Measurements from ENCODE around the gene KCTD16.

Gene KCTD16

GRCh38 chr5:144295284-144295683 is 124.6 kb downstream of the KCTD16 start:
- DNase-seq, result no peak

DNA sequence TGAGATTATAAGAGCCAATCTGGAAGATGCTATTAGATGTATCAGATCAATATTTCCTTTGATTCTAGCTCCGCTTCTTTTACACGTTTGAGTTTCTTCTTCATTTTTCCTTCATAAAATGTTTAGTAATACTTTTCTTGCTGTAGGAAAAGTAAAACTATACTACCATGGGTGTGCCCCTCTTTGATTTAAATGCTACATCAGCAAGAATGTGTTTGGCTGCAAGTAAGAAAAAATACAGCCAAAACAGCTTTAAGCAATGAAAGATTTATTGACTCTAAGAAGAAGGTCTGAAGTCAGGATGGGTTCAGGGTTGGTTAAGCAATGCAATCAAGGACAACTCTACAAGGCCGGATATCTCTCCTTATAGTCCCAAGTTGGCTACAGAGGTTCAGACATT is 126.4 kb downstream of the KCTD16 start:
- DNase-seq, result no peak

DNA sequence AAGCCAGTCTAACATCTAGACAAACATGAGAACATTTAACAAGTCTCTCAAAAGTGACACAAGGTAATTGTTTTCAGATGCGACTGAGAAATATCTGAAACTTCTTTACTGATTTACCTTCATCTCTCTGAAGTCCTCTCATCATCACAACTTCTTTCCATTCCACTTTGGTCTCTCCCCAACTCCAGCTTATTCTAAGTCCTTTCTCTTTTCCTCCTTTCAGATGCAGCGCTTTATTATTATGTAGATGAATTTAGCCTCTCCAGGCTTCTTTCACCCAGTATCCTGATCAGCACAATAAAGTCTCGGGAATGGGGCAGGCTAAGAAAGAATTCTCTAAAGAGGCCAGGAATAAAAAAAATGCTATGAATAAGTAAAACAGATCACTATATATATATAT is 128.0 kb downstream of the KCTD16 start:
- DNase-seq, result no peak

DNA sequence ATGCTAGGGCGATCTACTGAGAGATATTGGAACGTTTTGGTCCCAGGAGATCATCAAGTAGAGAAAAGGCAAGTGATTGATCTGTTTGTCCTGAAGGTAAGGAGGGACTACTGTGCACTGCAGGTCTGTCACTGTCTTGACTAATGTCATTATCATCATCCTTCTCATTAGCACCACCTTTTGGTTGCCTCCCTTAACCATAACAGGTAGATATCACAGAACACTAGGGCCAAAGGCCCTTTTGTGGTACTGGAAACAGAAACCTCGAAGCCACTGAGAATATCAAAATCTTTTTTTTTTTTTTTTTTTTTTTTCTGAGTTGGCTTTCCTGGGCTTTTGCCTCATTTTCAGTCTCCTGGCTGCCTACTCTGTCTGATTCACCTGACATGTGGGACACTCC is 134.0 kb downstream of the KCTD16 start:
- no peak for DNase-seq

- DNase-seq, result no peak
Measured at GRCh38 chr5:144307736-144308135, 137.1 kb downstream of the KCTD16 start.

DNA sequence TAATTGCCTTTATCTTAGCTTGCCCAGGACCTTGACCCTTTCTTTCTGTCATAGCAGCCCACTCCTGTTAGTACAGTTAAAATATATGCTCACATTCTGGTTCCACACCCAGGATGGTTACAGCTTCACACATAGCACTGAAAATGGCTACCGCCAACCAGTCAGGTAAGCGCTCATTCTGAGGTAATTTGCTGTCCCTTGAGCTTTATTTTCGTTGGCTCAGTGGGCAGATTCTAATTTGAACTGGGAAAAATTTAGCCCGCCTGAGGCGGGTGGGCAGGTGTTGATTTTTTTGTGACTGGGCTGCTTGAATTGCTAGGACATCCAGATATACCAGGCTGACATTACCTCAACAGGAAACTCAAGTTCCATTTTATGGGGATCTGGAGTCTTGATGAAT is 137.5 kb downstream of the KCTD16 start:
- no peak for DNase-seq

DNA sequence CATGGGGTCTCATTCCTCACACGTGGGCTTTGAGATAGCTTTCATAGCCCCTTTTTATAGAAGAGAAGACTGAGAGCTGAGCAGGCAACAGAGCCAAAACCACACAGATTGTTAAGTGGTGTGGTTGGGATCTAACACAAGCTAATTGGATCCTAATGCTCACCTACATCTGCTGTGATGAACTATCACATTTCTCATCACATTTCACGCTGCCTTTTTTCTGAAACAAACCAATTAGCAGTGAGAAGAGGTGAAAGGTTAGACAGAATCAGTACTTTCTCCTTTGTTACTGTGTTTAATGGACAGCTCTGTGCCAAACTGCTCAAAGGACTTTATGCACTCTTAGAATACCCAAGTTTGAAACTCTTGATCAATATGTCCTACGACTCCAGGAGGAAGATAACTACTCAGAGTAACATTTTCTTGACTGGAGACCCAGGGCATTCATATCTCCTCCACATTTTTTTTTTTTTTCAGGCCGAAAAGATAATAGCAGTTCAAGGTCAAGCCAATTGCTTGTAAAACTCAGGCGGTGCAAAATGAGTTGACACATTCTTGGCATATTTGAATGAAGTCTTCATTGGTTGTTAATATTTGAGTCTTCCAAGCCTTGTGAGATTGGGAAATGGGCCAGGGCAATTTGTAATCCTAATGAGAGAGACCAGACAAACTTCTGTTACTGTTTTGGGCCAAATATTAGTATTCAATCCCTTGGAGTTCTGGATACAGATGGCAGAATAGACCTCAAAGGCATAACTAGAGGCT is 138.4 kb downstream of the KCTD16 start:
- DNase-seq, result no peak

DNA sequence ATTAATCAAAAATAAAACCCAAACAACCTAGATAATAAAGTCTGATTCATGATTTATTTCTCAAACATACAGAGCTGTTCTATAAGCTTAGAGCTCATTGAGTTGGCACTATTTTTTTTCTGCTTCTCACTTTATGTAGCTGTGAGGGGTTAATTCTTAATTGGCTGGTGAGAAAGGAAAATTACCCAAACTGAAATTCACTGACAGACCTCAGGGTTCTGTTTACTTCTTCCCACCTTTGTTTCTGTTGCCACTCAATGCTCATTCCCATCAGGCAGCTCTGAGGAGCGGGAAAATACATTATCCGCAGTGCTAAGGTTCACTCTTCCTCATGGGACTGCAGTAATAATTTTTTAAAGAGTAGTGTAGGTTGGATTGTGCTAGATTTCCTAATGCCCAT is 139.9 kb downstream of the KCTD16 start:
- no peak for DNase-seq

- no peak for DNase-seq
Measured at GRCh38 chr5:144313147-144313726, 142.6 kb downstream of the KCTD16 start.

- no peak for DNase-seq
Measured at GRCh38 chr5:144315026-144315425, 144.4 kb downstream of the KCTD16 start.

GRCh38 chr5:144315994-144316634 is 145.4 kb downstream of the KCTD16 start:
- DNase-seq, result no peak

DNA sequence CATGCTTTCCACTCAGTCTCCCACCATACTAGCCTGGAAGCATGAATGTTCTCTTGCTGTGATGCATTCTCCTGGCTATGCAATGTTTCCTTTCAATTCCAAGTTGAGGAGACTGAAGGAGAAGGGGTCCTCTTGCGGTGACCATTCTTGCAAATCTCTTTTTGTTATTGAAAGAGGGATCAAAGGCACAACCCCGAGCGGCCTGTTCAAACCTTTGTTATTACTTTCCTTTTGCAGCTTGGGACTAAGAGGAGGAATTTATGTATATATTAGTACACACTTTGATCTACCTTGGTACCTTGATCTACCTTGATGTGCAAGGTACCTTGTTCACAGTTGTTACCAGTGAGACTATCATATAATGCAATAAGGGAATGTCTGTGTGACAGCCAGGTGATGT is 147.3 kb downstream of the KCTD16 start:
- DNase-seq, result no peak

DNA sequence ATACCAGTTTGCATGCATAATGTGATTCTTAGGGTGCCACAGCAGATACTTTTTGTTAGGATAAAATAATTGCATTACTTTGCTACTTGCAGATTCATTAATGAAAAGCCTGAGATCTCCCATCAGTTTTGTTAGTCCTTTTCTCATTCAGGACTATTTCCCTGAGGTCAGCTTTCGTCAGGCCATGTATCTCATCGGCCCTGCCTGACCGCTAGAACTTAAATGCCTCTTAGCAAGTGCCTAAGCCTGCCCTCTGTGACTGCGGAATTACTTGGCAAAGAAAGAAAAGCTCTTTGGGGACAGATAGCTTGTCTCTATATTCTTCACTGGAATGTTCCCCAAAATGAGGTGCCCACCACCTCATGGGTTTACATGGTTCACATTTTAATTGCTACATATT is 147.8 kb downstream of the KCTD16 start:
- DNase-seq, result no peak

DNA sequence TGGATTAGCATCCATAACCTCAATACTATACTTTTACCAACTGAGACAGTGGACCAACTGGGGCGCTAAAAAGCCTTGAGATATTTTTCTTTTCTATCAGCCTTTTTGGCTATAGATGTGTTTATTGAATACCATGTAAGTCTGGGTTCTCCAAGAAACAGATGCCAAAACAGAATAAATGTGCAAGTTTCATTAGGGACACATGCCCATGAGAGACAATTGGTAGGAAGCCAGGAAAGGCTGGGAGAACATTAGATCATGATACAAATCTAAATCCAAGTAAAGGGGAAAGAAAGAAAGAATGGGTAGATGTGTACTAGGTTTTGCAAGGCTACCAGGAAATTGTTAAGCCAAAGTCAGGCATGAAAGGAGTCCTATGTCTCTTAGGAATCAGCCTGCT is 152.5 kb downstream of the KCTD16 start:
- no peak for DNase-seq

- DNase-seq, result no peak
Measured at GRCh38 chr5:144325532-144325931, 154.9 kb downstream of the KCTD16 start.

DNA sequence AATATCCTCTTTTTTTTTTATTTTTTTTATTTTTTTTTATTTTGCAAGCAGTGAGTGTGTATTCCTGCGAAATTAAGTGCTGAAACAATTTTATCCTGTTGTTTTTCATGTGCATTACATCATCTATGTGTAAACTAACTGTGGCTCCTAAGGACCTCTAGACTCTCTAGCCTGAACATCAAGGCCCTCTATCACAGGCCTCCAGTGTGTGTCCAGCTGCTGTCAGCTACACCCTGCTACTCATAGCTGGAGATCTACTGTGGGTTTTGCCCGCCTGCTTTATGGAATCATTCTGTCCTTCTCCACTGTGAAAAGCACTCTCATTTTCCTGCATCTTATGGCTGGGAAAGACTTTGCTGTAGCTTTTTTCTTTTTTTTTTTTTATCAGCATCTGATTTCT is 157.8 kb downstream of the KCTD16 start:
- DNase-seq, result no peak

DNA sequence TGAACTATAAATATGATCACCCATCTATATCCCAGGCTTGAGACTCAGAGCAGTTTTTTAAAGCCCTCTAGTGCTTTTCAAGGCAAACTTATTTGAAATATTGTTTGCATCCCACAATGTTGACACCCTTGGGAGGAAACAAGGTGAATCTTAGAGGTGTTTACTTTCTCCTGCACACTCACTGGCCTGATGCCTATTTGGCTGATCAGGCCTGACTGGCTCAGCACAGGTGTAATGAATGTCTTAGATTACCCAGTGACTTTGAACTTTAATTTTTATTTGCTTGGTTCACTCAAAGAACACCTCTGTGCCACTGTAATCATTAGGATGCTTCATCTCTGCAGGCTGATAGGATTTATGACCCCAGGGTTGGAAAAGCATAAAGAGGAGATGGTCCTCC is 158.3 kb downstream of the KCTD16 start:
- DNase-seq, result no peak

DNA sequence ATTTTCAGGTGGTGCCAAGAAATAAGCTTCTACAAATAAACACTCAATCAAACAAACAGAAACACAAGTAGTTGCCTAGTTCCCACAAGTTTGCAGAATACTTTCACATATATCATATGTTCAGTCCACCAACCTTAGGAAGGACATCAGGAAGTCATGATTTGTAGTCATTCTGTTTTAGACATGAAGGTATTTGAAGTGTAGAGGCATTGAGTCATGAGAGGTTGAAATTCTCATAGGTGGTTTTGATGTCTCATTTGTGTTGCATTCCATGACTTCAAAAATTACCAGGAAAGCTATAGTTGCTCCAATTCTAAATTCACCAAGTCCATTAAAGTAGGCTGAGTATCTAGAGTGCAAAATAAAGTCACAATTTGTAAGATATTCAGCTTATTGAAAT is 159.0 kb downstream of the KCTD16 start:
- DNase-seq, result no peak

DNA sequence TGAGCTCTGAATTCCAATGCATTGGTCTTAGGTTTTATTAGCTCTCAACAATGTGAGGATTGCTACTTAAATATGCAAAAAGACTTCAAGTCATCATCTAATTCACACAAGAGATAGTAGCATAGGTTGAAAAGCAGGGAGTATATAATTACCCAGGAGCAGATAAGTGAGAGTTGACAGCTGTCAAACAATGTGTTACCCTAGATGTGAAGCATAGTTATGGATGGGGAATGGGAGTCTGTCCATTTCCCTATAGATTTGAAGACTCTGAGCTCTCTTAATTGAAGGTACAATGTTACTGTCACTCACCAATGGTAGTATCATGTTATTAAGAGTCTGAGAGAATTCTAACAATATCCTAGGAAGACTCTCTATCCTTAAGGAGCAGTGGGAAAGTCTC is 160.7 kb downstream of the KCTD16 start:
- no peak for DNase-seq

DNA sequence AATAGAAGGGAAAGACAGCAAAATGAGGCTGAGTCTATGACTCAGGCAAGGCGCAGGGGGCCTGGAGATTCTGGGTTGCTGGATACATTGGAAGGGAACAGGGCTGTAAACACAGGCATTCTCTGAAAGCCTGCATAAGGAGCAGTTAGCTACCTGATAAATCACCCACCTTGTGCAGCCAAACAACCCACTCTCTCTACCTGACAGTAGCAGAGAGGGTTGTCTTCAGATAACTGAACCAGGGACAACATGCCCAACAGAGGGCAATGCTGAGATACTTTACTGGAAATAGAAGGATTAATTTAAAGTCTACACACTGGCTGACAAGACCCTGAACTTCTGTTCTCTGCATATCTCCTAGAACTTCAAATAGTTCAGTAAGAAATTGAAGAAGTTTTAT is 161.6 kb downstream of the KCTD16 start:
- DNase-seq, result no peak

GRCh38 chr5:144333336-144333920 is 162.8 kb downstream of the KCTD16 start:
- no peak for DNase-seq

GRCh38 chr5:144335561-144335960 is 164.9 kb downstream of the KCTD16 start:
- DNase-seq, result no peak

GRCh38 chr5:144336191-144336961 is 165.7 kb downstream of the KCTD16 start:
- DNase-seq, result no peak

Measured in activated naive CD4-positive, alpha-beta T cell treated with anti-CD3 and anti-CD28 coated beads, Interleukin-2, amount 50 U/mL, for 16 hours (primary cell).